Mammary epithelial cell (primary cell): ENCODE results near the gene CCNJ.

ENCODE experiments used
- CTCF ChIP-seq, 2 donors: IDR thresholded peaks in 1 of 2; conservative IDR thresholded peaks in 1 of 2; 2 replicates each; pipeline ENCODE4 v1.5.1; 2011 to 2012; ENCODE audit warnings: inconsistent platforms in 2 of 2, low read length in 2 of 2, mild to moderate bottlenecking in 2 of 2, control low read depth in 1 of 2, low read depth in 1 of 2; ENCODE audit not compliant: insufficient read depth in 1 of 2; ENCODE audit errors: extremely low read depth in 1 of 2
- EZH2 ChIP-seq: IDR thresholded peaks from 2 replicates; pipeline ENCODE4 v1.6.1; 2012; ENCODE audit warnings: low read length, inconsistent platforms, borderline replicate concordance

GRCh38 chr10:96075977-96076376 is 32.6 kb downstream of the CCNJ start:
- no peak for TF ChIP-seq CTCF (conservative IDR thresholded peaks at IDR 0.05 in 1 of 2, IDR thresholded peaks at IDR 0.05 in 1 of 2; ENCODE audit: extremely low read depth in 1 of 2, insufficient read depth in 1 of 2, low read depth in 1 of 2, low read length in 2 of 2)
- TF ChIP-seq EZH2, result no peak
